Loucy (cell line): ENCODE results near the gene TSPAN31.

Source experiments
- H2AFZ ChIP-seq: fragments of 200-600 bp; sonication (generic); 2 replicates; pipeline ENCODE4 v1.6.0; 2016; ENCODE audit warnings: antibody characterized with exemption, mild to moderate bottlenecking, low read length, moderate library complexity
- H3F3A ChIP-seq: fragments of 200-600 bp; 2 replicates; pipeline ENCODE4 v1.6.0; 2016; ENCODE audit warnings: antibody characterized with exemption, low read depth, mild to moderate bottlenecking
- H3K27me3 ChIP-seq: fragments of 200-600 bp; sonication (generic); 2 replicates; pipeline ENCODE4 v1.6.1; 2014; ENCODE audit warnings: low read length, mild to moderate bottlenecking; ENCODE audit not compliant: insufficient read depth, poor library complexity, severe bottlenecking
- H3K36me3 ChIP-seq: fragments of 200-600 bp; sonication (generic); 2 replicates; pipeline ENCODE4 v1.6.1; 2016; ENCODE audit warnings: low read length; ENCODE audit not compliant: insufficient read depth
- H3K4me1 ChIP-seq: fragments of 200-600 bp; sonication (generic); 2 replicates; pipeline ENCODE4 v1.5.1; 2014; ENCODE audit warnings: low read length, mild to moderate bottlenecking; ENCODE audit not compliant: insufficient read depth, poor library complexity, severe bottlenecking
- H3K4me2 ChIP-seq: fragments of 200-600 bp; sonication (generic); 2 replicates; pipeline ENCODE4 v1.6.0; 2014; ENCODE audit warnings: antibody characterized with exemption, low read length, low read depth, mild to moderate bottlenecking; ENCODE audit not compliant: poor library complexity, severe bottlenecking
- H3K4me3 ChIP-seq: fragments of 200-600 bp; sonication (generic); 2 replicates; pipeline ENCODE4 v1.5.1; 2014; ENCODE audit warnings: low read length, mild to moderate bottlenecking, mixed read lengths; ENCODE audit not compliant: poor library complexity, severe bottlenecking
- H3K79me2 ChIP-seq: fragments of 200-600 bp; sonication (generic); 2 replicates; pipeline ENCODE4 v1.6.1; 2014; ENCODE audit warnings: low read length; ENCODE audit not compliant: insufficient read depth
- H3K9ac ChIP-seq: fragments of 200-600 bp; sonication (generic); 2 replicates; pipeline ENCODE4 v1.6.0; 2014; ENCODE audit warnings: mild to moderate bottlenecking, low read depth, low read length, moderate library complexity; ENCODE audit not compliant: poor library complexity, severe bottlenecking
- H3K9me2 ChIP-seq: fragments of 200-600 bp; sonication (generic); replicated peaks from 2 replicates; pipeline ENCODE4 v1.6.1; 2016; ENCODE audit warnings: low read depth, low read length, mixed read lengths
- H3K9me3 ChIP-seq: fragments of 200-600 bp; sonication (generic); 2 replicates; pipeline ENCODE4 v1.6.1; 2014; ENCODE audit warnings: mild to moderate bottlenecking, antibody characterized with exemption, low read length, low read depth; ENCODE audit not compliant: insufficient read depth
- H4K20me1 ChIP-seq: fragments of 200-600 bp; sonication (generic); 2 replicates; pipeline ENCODE4 v1.6.0; 2014; ENCODE audit warnings: antibody characterized with exemption, low read length, mild to moderate bottlenecking; ENCODE audit not compliant: insufficient read depth, poor library complexity, severe bottlenecking
- CTCF ChIP-seq: fragments of 200-600 bp; sonication (generic); conservative IDR thresholded peaks from 2 replicates; pipeline ENCODE4 v1.5.1; 2014; ENCODE audit warnings: mild to moderate bottlenecking, antibody characterized with exemption, low read length
- EZH2phosphoT487 ChIP-seq: fragments of 200-600 bp; IDR thresholded peaks from 2 replicates; pipeline ENCODE4 v1.6.1; 2018; ENCODE audit warnings: antibody characterized with exemption, mild to moderate bottlenecking, moderate library complexity, borderline replicate concordance

Gene TSPAN31

GRCh38 chr12:57733928-57734327 is 10.9 kb upstream of the TSPAN31 start:
- no peak overlapping the region for H3K4me2 ChIP-seq
- H3K27me3 ChIP-seq: no peaks in the 10 kb centered on the region
- H3K9me3 ChIP-seq: no peaks in the 10 kb centered on the region
- peaks cover 27% of the 10 kb centered on the region for H4K20me1 ChIP-seq
- no peak overlapping the region for H3K4me3 ChIP-seq
- no peak for TF ChIP-seq CTCF
- no peak for TF ChIP-seq EZH2phosphoT487
- H3K9ac ChIP-seq: no peak overlapping the region
- H2AFZ ChIP-seq: no peak overlapping the region
- peaks cover 59% of the 10 kb centered on the region; the same call in 1 of the 2 replicates for H3K36me3 ChIP-seq
- H3F3A ChIP-seq: no peaks in the 10 kb centered on the region
- no peaks in the 10 kb centered on the region for H3K9me2 ChIP-seq
- peaks cover 41% of the 10 kb centered on the region for H3K79me2 ChIP-seq
- peaks cover under 1% of the 10 kb centered on the region for H3K4me1 ChIP-seq

- no peaks in the 10 kb centered on the region for H3K9me2 ChIP-seq
- H3K4me1 ChIP-seq: peaks cover 8% of the 10 kb centered on the region
- no peak overlapping the region for H3K9ac ChIP-seq
- no peaks in the 10 kb centered on the region for H3F3A ChIP-seq
- H3K4me3 ChIP-seq: no peak overlapping the region
- H3K36me3 ChIP-seq: peaks cover 56% of the 10 kb centered on the region; the same call in 1 of the 2 replicates
- H4K20me1 ChIP-seq: peaks cover 34% of the 10 kb centered on the region
- H3K27me3 ChIP-seq: no peaks in the 10 kb centered on the region
- peaks cover 48% of the 10 kb centered on the region for H3K79me2 ChIP-seq
- no peaks in the 10 kb centered on the region for H3K9me3 ChIP-seq
- TF ChIP-seq CTCF: no peak
- no peak for TF ChIP-seq EZH2phosphoT487
- H2AFZ ChIP-seq: no peak overlapping the region
- H3K4me2 ChIP-seq: no peak overlapping the region
Measured at GRCh38 chr12:57734591-57734990, 10.2 kb upstream of the TSPAN31 start.

- Histone ChIP-seq H3K9me2 (no peaks in the 10 kb centered on the region), H3K79me2 (peaks cover 55% of the 10 kb centered on the region), H3K9me3 (no peaks in the 10 kb centered on the region), H3K4me2 (no peak overlapping the region), H4K20me1 (peaks cover 41% of the 10 kb centered on the region), H2AFZ (no peak overlapping the region), H3F3A (no peaks in the 10 kb centered on the region), H3K9ac (no peak overlapping the region), H3K36me3 (peaks cover 49% of the 10 kb centered on the region; the same call in 1 of the 2 replicates), H3K4me3 (no peak overlapping the region), H3K27me3 (no peaks in the 10 kb centered on the region), H3K4me1 (peaks cover 15% of the 10 kb centered on the region)
- TF ChIP-seq EZH2phosphoT487 (no peak), CTCF (no peak)
Measured at GRCh38 chr12:57735198-57735855, 9.5 kb upstream of the TSPAN31 start.
